Sigmoid colon (tissue), 4 donors: ENCODE data around the gene BAHD1.

Experiments used
- CTCF ChIP-seq, 4 experiments: fragments of 450-650 bp in 3 of 4; fragments of 200-600 bp in 1 of 4; IDR thresholded peaks; one replicate each; pipeline ENCODE4 v1.5.1; 2016 to 2019; ENCODE audit warnings: antibody characterized with exemption in 4 of 4, mild to moderate bottlenecking in 3 of 4, moderate library complexity in 2 of 4
- EP300 ChIP-seq, 4 donors: sonication (generic); formaldehyde crosslinking; IDR thresholded peaks; one replicate each; pipeline ENCODE4 v1.6.1; 2017; ENCODE audit warnings: antibody characterized with exemption in 4 of 4
- POLR2A ChIP-seq, 2 donors: fragments of 450-650 bp; IDR thresholded peaks; one replicate each; pipeline ENCODE4 v1.6.1; 2016; ENCODE audit warnings: antibody characterized with exemption in 2 of 2, mild to moderate bottlenecking in 2 of 2, moderate library complexity in 2 of 2

DNA sequence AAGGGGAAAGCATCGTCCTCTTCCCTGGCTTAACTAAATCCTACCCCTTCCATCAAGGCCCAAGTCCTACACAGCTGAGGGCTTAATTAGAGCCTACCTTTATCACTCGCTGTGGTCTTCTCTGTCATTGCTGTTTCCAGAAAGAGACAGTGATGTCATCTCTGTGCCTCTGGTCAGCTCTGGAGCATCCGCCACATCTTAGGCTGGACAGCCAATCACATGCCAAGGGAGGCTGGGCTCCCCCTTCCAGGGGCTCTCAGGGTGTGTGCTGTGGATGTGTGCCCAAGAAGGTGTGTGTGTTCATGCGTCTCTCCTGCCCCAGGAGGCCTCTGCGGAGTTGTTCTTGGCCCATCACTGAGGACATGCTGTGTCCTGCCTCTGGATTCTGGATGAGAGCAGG lies 72.9 kb downstream of the BAHD1 start:
- no peak for TF ChIP-seq CTCF (IDR thresholded peaks at IDR 0.05)
- no peak for TF ChIP-seq EP300 (IDR thresholded peaks at IDR 0.05)
- TF ChIP-seq POLR2A (IDR thresholded peaks at IDR 0.05): no peak
